Retina (tissue), 1 donor: ENCODE data around the gene CERS6.

ENCODE experiments used
- DNase-seq: peaks from one replicate; pipeline ENCODE4 v3.0.0-alpha.2; 2016

CERS6 gene

DNA sequence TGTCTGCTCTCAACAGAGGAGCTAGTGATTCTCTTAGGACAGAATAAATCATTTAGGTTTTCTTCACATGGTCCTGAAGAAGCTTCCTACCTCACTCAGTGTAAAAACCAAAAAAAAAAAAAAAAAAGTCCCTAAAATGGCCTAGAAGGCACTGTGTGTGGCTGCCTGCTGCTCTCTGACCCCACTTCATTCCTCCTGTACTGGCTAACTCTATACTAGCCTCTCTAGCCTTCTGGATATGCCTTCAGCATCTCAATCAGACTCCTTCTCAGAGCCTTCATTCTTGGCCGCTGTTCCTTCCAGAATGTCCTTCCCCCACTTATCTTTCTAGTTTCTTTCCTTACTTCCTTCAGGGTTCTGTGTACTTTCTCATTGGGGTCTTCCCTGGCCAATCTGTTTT lies 82.1 kb downstream of the CERS6 start:
- DNase-seq, result no peak

GRCh38 chr2:168538534-168538933 lies 82.5 kb downstream of the CERS6 start:
- DNase-seq, result no peak

DNA sequence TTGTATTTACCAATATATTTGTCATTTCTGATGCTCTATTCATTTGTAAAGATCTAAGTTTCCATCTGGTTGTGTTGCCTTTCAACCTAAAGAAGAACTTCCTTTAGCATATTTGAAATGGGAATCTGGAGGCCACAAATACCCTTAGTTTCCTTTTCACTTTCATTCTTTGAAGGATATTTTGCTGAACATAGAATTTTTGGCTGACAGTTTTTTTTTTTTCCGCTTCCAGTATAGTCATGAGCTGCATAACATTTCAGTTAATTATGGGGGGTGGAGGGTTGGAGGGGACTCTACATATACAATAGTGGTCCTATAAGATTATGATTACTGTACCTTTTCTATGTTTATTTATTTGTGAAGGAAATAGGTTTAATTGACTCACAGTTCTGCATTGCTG lies 83.9 kb downstream of the CERS6 start:
- no peak for DNase-seq

GRCh38 chr2:168541858-168542257 lies 85.8 kb downstream of the CERS6 start:
- DNase-seq, result no peak

GRCh38 chr2:168543037-168543436 lies 87.0 kb downstream of the CERS6 start:
- DNase-seq, result no peak

DNA sequence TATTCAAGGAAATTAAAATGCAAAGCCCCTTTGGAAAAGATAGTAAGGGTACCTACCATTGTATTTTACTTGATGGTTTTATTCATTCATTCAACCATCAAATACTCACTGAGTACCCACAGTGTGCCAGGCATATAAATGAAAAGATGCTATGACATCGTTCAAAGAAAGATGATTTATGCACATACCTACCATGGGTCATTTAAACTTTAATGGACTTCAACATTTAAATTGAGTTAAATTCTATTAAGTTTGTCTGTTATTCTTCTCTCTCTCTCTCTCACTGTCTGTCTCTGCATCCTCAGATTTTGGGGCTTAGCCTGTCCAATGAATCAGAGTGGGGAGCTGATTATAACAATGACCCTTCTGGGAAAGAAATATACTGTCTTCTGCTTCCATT lies 87.9 kb downstream of the CERS6 start:
- DNase-seq, result no peak

DNA sequence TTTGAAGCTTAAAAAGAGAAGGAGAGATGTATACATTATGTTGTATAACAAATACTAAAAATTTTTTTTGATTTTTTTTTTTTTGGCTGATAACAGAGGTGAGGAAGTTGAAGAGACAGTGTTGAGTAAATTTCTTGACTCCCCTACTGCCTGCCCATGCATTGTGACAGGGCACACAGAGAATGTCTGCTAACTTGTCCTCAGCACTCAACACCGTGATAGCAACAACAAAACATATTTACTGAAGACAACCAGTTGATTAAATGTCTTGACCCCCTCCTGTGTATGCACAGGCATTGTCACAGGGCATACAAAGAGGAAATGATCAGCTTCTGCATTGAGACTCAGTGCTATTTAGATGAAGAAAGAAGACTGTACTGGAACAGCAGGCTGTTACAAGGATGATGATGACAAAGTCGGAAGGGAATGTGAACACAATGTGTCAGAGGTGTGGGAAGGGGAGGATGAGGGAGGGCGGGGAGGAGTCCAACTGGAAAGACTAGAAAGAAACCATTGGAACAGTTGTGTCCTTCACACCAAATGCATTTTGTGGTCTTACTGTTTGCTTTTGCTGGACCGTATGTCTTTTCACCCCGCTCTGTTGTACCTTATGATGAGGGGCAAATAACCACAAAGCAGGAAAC lies 89.5 kb downstream of the CERS6 start:
- DNase-seq, result no peak

- DNase-seq, result no peak
These were observed 94.6 kb downstream of the CERS6 start for GRCh38 chr2:168550670-168551069.

GRCh38 chr2:168552450-168552856 lies 96.4 kb downstream of the CERS6 start:
- no peak for DNase-seq

- no peak for DNase-seq
These were observed 99.2 kb downstream of the CERS6 start for GRCh38 chr2:168555283-168555682.

DNA sequence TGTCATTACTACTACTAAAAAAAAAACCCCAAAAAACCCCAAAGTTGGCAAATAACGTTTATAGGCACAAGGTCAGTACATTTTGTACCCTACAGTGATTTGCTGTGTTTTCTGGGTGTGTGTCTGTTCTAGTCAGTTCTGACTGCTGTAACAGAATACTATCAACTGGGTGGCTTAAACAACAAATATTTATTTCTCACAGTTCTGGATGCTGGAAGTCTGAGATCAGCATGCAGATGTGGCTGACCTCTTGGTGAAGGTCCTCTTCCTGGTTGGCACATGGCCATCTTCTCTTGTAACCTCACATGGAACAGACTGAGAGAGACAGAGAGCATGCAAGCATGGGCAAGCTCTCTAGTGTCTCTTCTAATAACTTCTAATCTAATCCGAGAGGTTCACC lies 103.1 kb downstream of the CERS6 start:
- DNase-seq, result no peak

GRCh38 chr2:168560817-168561499 lies 104.9 kb downstream of the CERS6 start:
- no peak for DNase-seq

GRCh38 chr2:168561991-168562390 lies 105.9 kb downstream of the CERS6 start:
- no peak for DNase-seq

GRCh38 chr2:168562971-168563370 lies 106.9 kb downstream of the CERS6 start:
- no peak for DNase-seq

GRCh38 chr2:168564641-168565040 lies 108.6 kb downstream of the CERS6 start:
- no peak for DNase-seq

GRCh38 chr2:168565112-168565511 lies 109.0 kb downstream of the CERS6 start:
- no peak for DNase-seq

GRCh38 chr2:168565512-168565911 lies 109.4 kb downstream of the CERS6 start:
- no peak for DNase-seq

DNA sequence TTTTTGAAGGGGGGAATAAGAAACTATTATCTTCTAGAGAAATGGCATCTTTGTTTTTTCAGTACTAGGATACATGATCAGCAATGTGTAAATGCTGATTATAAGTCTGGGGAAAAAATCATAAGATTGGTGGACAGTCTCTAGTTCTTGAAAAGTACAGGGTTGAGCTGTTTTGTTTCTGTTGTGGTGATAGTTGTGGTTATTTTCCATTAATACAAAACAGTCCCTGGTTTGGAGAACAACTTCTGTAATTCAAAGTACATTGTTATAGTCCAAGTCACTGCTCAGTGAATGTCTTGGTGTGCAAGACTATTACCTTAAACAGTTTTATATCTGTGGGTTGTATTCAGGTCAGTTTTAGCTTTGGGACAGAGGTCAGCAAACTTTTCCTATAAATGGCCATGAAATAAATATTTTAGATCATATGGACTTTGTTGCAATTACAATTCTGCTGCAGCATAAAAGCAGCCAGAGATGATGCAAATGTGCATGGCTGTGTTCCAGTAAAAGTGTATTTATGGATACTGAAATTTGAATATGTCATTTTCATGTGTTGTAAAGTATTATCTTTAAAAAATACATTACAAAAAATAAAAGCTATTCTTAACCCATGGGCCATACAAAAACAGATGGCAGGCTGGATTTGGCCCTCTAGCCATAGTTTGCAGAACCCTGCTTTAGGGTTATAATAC lies 111.0 kb downstream of the CERS6 start:
- DNase-seq, result no peak

- DNase-seq, result no peak
These were observed 111.8 kb downstream of the CERS6 start for GRCh38 chr2:168567836-168568235.

GRCh38 chr2:168568476-168569267 lies 112.6 kb downstream of the CERS6 start:
- no peak for DNase-seq

GRCh38 chr2:168571061-168571460 lies 115.0 kb downstream of the CERS6 start:
- no peak for DNase-seq

- no peak for DNase-seq
These were observed 117.2 kb downstream of the CERS6 start for GRCh38 chr2:168573128-168573903.
